HG03571 (cell line): ENCODE measurements around the gene ACSM5.
"Not testable (repeated sequence)": the region's sequence is repeated elsewhere in the genome, so short reads cannot be mapped to it uniquely, and the experiment has no call there.

Source experiments
- ATAC-seq: cut with Tn5 transposase; IDR thresholded peaks from one replicate; pipeline ENCODE4 v1.9.1; 2021; ENCODE audit not compliant: unreplicated experiment

The ACSM5 gene

GRCh38 chr16:20441859-20442258 is 32.5 kb downstream of the ACSM5 start:
- not testable (repeated sequence) for ATAC-seq

- ATAC-seq: not testable (repeated sequence)
These were observed 37.5 kb downstream of the ACSM5 start for GRCh38 chr16:20446652-20447393.

- not testable (repeated sequence) for ATAC-seq
These were observed 42.0 kb downstream of the ACSM5 start, which contains the start of gene ACSM2A for GRCh38 chr16:20451364-20451763. Gene ACSM2A (plus strand): TSS chr16:20451521. CDS start chr16:20460115, 8,594 bp downstream.

- not testable (repeated sequence) for ATAC-seq
These were observed 44.3 kb downstream of the ACSM5 start for GRCh38 chr16:20453633-20454032.

- not testable (repeated sequence) for ATAC-seq
These were observed 49.9 kb downstream of the ACSM5 start for GRCh38 chr16:20459227-20459626.

GRCh38 chr16:20460313-20460712 is 51.0 kb downstream of the ACSM5 start:
- ATAC-seq: not testable (repeated sequence)

GRCh38 chr16:20468954-20469353 is 59.6 kb downstream of the ACSM5 start:
- ATAC-seq: not testable (repeated sequence)

GRCh38 chr16:20469930-20470329 is 60.6 kb downstream of the ACSM5 start:
- not testable (repeated sequence) for ATAC-seq

GRCh38 chr16:20470732-20471131 is 61.4 kb downstream of the ACSM5 start:
- not testable (repeated sequence) for ATAC-seq

- not testable (repeated sequence) for ATAC-seq
These were observed 67.9 kb downstream of the ACSM5 start for GRCh38 chr16:20477188-20477744.

GRCh38 chr16:20483989-20484388 is 74.7 kb downstream of the ACSM5 start:
- not testable (repeated sequence) for ATAC-seq

GRCh38 chr16:20484726-20485125 is 75.4 kb downstream of the ACSM5 start:
- ATAC-seq: no peak

GRCh38 chr16:20485408-20485807 is 76.1 kb downstream of the ACSM5 start:
- ATAC-seq: no peak
